ENCODE results near the gene LRP6.

The LRP6 gene

GRCh38 chr12:12108441-12109058 is 158.3 kb downstream of the LRP6 start:
- no peak for DNase-seq

- no peak for DNase-seq
Measured at GRCh38 chr12:12107678-12108077, 159.2 kb downstream of the LRP6 start.

GRCh38 chr12:12099102-12099501 is 167.7 kb downstream of the LRP6 start:
- DNase-seq, result no peak

- no peak for DNase-seq
Measured at GRCh38 chr12:12098691-12099015, 168.2 kb downstream of the LRP6 start.

GRCh38 chr12:12097891-12098690 is 168.8 kb downstream of the LRP6 start:
- no peak for DNase-seq

- DNase-seq, result no peak
Measured at GRCh38 chr12:12095021-12095420, 171.8 kb downstream of the LRP6 start.

- no peak for DNase-seq
Measured at GRCh38 chr12:12094481-12094880, 172.4 kb downstream of the LRP6 start.

GRCh38 chr12:12091977-12092663 is 174.7 kb downstream of the LRP6 start:
- no peak for DNase-seq

- DNase-seq, result no peak
Measured at GRCh38 chr12:12091071-12091470, 175.8 kb downstream of the LRP6 start.

GRCh38 chr12:12088761-12089160 is 178.1 kb downstream of the LRP6 start:
- no peak for DNase-seq

- no peak for DNase-seq
Measured at GRCh38 chr12:12088147-12088546, 178.7 kb downstream of the LRP6 start.

GRCh38 chr12:12087693-12088034 is 179.2 kb downstream of the LRP6 start:
- DNase-seq, result no peak

GRCh38 chr12:12086973-12087692 is 179.7 kb downstream of the LRP6 start:
- DNase-seq, result no peak

- no peak for DNase-seq
Measured at GRCh38 chr12:12086362-12086761, 180.5 kb downstream of the LRP6 start.

GRCh38 chr12:12083688-12084087 is 183.2 kb downstream of the LRP6 start:
- no peak for DNase-seq

GRCh38 chr12:12081836-12082497 is 184.9 kb downstream of the LRP6 start:
- DNase-seq, result no peak

GRCh38 chr12:12079291-12079690 is 187.6 kb downstream of the LRP6 start:
- DNase-seq, result no peak

GRCh38 chr12:12072064-12072760 is 194.6 kb downstream of the LRP6 start:
- no peak for DNase-seq

- no peak for DNase-seq
Measured at GRCh38 chr12:12070674-12071656, 195.9 kb downstream of the LRP6 start, which contains the start of gene BCL2L14. Gene BCL2L14 (plus strand): TSS chr12:12070939. CDS start chr12:12079306, 8,367 bp downstream.

GRCh38 chr12:12069821-12070548 is 196.9 kb downstream of the LRP6 start:
- DNase-seq, result no peak

Data from cortex of kidney (tissue), 1 donor.